ENCODE results near the gene RPUSD1.

Gene RPUSD1

DNA sequence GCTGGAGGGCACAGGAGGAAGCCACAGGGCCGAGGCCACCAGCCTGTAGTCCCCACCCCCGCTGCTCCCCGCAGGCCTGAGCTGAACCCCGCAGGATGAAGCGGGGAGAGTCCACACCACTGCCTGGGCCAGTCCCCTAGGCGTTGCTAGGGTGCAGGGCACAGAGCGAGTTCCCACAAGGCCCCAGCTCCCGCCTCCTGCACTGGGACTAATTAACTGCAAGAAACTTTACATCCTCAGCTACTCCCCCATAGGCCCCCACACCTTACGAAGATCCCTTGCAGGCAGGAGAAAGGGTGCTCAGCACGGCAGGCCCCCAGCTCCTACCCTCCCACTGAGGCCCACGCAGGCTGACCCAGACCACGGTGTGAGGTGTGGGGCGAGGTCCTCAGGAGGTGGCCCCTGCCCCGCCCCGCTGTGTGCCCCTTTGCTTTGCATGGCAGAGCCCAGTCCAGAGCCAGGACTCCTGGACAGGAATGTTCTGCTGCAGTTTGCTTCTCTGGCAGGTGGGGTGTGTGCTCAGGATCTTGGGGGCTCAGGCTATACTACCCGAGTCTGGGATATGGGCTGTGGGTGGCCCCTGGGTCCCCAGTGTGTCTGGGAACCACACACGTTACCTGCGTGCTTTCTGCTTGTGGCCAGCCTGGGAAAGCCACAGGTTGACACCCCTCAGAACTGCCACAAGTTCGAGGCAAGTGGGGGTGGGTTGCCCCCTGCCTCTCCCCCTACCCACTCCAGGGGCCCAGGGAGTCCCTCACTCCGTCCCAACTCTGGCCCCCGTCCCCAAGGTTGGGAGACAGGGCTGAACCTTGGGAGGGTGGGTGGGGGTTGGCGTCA lies 11.1 kb upstream of the RPUSD1 start:
- DNase-seq (ENCODE audit: low read depth), result no peak

DNA sequence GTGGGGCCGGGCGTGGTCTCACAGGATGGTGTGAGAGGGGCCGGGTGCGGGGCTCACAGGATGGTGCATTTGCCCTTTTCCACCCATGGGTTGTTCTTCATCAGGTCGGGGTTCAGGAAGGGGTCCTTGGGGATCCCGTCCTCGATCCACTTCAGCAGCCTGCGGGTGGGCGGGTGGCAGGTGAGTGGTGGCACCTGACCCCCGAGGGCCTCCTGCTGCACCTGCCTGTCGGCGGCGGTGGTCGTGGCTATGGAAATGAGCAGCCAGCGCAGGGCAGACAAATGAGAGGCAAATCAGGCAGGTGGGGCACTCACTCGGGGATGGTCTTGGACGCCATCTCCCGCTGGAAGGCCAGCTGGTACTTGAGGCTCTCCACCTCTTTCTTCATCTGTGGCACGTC lies 10.5 kb upstream of the RPUSD1 start:
- no peak for DNase-seq (ENCODE audit: low read depth)

DNA sequence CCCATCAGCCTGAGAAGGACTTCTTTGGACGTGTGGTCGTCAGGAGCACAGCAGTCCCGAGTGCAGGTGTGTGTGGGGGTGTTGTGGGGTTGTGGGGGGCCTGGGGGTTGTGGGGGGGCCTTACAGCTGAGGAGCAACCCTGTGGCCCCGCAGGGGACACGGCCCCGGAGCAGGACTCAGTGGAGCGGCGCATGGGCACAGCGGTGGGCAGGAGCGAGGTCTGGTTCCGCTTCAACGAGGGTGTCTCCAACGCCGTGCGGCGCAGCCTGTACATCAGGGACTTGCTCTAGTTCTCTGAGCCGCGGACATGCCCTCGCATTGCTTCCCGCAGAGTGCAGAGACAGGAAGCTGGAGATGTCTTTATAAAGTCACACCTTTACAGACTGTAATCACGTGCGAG lies 9.5 kb upstream of the RPUSD1 start:
- DNase-seq (ENCODE audit: low read depth), result no peak

DNA sequence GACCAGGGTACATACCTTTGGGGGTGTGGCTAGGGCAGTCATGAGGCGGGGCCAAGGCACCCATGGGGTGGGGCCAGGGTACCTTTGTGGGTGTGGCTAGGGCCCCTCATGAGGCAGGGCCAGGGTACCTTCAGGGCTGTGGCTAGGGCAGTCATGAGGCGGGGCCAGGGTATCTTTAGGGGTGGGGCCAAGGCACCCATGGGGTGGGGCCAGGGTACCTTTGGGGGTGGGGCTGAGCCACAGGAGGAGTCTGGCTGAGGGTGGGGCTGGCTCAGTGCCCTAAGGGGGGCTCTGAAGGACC lies 8.9 kb upstream of the RPUSD1 start:
- DNase-seq (ENCODE audit: low read depth), result no peak

DNA sequence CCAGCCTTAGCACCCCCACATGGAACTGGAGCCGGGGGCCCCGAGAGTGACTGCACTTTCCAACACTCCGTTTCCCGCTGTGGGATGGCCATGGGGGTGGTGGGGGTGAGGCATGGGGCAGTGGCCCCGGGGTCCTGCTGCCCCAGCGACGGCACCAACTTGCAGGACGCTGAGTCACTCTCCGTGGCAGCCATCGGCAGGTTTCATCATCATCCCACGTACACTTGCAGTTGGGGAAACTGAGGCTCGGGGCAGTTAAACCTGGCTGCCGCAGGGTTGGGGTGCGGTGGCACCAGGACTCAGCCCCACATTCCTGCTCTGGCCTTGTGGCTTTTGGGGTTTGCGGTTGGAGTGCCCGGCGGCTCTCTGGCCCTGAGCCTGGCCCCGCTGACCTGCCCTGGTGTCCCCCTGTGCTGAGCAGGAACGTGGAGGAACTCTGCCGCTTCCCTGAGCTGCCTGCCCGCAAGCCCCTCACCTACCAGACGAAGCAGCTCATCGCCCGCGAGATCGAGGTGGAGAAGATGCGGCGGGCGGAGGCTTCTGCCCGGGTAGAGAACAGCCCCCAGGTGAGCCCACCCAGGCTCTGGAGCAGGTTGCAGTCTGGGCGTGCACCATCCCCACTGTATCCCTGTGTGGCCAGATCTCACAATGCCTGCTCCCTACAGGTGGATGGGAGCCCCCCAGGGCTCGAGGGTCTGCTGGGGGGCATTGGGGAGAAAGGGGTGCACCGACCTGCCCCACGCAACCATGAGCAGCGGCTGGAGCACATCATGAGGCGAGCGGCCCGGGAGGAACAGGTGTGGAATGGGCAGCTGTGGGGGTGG lies 8.3 kb upstream of the RPUSD1 start:
- no peak for DNase-seq (ENCODE audit: low read depth)

DNA sequence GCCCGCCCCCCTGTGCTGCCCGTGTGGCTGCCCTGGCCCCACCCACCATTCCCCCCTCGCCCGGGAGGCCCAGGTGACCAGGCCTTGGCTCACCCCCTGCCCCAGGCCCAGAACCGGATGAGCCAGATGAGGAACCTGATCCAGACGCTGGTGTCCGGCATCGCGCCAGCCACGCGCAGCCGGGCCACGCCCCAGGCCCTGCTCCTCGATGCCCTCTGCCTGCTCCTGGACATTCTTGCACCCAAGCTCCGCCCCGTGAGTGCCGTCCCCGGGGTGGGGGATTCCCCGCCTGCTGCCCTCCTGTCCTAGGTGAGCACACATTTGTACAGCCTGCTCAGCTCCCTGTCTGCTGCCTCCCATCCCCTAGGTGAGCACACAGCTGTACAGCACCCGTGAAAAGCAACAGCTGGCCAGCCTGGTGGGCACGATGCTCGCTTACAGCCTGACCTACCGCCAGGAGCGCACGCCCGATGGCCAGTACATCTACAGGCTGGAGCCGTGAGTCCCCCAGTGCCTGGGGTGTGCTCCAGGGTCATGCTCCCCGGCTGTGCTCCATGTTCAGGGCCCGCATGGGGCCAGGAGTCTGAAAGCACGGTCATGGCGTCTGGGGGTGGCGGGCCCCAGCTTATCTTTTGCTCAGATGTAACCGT lies 7.5 kb upstream of the RPUSD1 start:
- no peak for DNase-seq (ENCODE audit: low read depth)

DNA sequence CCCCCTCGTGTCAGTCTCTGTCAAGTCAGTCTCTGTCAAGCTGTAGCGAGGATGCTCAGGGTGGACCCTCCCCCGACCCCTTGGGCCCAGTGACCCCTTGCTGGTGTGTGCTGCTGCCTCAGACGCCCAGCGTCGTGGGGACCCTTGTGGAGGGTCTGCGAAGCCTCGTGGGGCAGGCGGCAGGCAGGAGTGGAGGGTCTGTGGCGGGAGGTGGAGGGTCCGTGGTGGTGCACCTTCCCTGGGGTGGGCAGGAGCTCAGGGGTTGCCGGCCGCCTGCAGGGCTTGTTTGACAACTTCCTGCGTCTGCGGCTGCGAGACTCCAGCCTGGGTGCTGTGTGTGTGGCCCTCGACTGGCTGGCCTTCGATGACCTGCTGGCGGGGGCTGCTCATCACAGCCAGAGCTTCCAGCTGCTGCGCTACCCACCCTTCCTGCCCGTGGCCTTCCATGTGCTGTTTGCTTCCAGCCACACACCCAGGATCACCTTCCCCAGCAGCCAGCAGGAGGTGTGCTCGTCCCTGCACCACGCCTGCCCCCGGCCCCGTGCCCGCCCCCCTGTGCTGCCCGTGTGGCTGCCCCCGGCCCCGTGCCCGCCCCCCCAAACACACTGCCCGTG lies 6.8 kb upstream of the RPUSD1 start:
- DNase-seq (ENCODE audit: low read depth), result no peak

DNA sequence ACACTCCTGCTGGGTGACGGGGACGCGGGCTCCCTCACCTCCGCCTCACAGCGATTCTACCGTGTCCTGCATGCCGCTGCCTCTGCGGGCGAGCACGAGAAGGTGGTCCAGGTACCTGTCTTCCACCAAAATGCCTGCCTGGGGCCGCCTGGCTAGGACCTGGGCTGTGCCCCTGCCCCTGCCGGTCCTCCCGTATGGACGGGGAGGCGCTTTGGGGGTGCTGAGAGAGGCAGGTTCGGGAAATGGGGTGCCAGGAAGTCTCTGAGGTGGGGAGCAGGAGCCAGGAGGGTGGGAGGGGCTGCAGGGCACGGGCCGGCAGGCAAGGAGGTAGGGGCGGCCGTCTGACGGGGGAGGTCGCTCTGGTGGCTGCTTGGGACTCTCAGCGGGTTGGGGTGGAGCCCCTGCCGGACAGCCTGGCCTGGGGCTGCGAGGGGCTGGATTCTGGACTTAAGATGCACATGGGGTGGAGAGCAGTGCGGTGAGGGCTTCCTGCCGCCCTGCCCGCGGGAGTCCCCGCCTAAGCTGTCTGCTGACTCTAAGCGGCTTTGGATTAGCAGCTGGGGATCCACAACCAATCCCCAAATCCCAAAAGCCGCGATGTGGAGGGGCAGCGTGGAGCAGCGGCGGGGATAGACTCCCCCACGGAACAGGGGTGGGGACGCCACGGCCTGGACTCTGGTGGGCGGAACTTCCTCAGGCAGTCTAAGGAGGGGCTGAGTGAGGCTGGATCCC lies 6.1 kb upstream of the RPUSD1 start:
- no peak for DNase-seq (ENCODE audit: low read depth)

DNA sequence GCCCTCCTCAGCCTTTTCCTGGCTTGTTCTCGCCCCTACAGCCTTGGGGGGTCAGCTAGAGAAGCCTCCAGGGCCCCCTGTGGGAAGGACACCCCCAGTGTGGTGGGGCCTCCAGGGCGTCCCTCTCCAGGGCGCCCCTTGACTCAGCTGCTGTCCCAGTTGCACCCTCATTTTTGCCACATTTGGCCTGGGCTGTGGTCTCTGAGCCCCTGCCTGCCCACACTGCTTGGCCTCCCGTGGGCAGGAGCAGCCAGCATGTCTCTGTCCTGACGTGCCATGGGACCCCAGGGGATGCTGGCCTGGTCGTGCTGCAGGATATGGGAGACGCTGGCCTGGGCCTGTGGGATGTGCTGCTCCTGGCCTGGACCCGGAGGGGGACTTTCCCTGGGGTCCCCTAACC lies 5.2 kb upstream of the RPUSD1 start:
- DNase-seq (ENCODE audit: low read depth), result no peak

DNA sequence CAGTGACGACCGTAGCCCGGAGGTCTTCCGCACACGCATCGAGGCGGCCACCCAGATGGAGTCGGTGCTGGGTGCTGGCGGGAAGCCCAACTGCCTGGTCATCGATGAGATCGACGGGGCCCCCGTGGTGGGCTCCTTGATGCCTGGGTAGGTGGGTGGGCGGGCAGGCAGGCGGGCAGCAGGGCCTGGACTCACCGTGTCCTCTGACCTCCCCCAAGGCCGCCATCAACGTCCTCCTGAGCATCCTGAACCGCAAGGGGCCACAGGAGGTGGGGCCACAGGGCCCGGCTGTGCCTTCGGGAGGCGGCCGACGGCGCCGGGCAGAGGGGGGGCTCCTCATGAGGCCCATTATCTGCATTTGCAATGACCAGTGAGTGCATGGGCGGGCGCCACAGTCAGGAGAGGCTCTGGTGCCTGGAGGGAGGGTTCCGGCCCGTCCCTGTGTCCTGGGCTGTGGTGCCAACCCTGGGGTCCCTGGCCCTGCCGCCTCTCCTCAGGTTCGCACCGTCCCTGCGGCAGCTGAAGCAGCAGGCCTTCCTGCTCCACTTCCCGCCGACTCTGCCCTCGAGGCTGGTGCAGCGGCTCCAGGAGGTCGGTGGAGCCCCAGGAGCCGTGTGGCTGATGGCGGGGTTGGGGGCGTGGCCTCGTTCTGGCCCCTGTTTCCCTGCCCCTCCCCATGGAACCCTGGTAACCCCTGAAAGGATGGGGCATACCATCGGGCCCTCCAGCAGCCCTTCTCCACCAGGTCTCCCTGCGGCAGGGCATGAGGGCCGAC lies 4.2 kb upstream of the RPUSD1 start:
- no peak for DNase-seq (ENCODE audit: low read depth)

DNA sequence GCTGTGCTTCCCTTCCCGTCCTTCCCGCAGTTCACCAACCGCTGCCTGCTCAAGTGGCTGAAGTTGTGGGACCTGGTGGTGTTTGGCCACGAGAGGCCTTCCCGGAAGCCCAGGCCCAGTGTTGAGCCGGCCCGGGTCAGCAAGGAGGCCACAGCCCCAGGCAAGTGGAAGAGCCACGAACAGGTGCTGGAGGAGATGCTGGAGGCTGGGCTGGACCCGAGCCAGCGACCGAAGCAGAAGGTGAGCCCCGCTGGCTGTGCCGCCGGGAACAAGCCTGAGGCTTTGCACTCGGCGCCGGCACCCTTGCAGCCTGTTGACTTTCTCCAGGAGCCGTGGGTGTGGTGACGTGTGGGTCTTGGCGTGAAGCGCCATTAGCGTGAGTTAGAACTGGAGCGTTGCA lies 3.0 kb upstream of the RPUSD1 start:
- no peak for DNase-seq (ENCODE audit: low read depth)

DNA sequence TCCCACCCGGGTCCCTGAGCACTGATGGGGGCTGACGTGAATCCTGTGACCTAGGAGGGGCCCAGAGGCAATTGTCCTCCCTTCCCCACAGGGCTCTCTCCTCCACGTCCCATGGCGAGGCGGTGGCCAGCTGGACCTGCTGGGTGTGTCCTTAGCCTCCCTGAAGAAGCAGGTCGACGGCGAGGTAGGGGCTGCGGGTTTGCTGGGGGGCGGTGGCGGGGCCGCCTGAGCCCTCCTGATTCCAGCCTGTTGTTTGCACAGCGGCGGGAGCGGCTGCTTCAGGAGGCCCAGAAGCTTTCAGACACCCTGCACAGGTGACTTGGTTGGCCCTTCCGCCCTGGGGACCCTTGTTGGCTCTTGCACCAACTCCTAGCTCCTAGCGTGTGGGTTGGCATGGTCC lies 1.9 kb upstream of the RPUSD1 start:
- no peak for DNase-seq (ENCODE audit: low read depth)

DNA sequence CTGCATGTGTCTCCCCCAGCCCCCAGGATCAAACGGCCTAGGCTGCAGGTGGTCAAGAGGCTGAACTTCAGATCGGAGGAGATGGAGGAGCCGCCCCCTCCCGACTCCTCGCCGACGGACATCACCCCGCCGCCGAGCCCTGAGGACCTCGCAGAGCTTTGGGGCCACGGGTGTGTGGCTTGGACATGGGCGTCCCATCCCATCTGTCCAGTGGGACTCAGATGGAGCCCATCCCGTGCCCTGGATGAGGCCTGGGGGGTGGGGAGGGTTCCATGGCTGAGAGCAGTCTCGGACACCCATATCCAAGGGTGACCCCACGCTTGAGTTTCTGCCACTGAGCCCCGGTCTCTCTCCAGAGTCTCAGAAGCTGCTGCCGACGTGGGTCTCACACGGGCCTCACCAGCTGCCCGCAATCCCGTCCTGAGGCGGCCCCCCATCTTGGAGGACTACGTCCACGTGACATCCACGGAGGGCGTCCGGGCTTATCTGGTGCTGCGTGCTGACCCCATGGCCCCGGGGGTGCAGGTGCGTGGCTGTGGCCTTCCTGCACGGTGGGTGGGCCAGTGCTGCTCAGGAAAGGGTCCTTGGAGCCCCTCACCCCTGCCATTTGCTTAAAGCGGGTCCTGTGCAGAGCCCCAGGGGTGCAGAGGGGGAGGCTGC lies 1.1 kb upstream of the RPUSD1 start:
- no peak for DNase-seq (ENCODE audit: low read depth)

DNA sequence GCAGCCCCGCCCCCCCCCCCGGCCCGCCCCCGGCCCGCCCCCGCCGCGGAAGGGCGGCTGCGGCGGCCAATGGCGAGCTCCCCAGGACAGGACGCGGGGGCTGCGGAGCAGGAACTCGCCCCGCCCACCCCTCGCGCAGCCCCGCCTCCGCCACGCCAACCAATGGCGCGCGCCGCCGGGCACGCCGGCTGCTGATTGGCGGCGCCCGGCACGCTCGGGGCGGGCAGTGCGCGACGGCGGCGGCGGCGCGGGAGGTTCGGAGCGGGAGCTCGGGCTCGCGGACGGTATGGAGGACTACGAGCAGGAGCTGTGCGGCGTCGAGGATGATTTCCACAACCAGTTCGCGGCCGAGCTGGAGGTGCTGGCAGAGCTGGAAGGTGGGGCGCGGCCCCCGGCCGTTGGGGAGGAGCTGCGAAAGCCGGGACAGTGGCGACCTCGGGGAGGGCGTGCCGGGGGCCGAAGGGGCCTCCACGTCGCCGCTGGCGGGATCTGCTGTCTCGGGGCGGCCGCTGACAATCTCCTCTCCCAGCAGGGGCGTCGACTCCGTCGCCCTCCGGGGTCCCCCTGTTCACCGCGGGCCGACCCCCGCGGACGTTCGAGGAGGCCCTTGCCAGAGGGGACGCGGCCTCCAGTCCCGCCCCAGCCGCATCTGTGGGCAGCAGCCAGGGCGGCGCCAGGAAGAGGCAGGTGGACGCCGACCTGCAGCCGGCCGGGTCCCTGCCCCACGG lies 382 bp upstream of the RPUSD1 start, which contains the start of gene CHTF18:
TSS of gene CHTF18 (plus strand) at position 222 of the 728 bp plus-strand sequence. CDS start at position 287, 65 bp downstream.
- DNase-seq (ENCODE audit: low read depth), result peak; percentile 66

DNA sequence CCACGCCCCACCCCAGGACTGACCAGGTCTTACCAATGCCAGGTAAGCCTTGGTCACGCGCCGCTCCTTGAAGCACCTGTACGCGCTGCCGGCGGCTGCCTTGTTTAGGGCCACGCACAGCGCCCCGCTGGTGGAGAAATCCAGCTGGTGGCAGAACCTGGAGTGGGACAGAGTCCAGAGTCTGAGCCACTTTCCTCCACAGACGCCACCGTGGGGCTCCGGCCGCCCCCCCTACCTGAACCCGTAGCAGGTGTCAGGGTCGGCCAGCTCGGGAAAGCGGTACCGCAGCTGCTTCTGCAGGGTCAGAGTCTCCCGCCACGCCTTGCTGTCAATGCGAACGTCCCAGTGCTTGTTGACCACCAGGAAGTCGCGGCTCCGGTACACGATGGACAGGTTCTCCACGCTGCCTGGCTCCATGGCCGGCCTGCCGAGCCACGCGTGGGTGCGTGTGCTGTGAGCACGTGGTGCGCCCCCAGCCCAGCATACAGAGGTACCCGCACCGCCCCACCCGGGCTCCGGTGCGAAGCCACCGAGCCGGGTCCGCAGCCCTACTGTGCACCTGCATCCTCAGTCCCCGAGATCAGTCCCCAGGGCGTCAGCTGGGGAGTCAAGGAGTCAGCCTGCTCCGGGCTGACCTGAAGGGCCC lies 737 bp downstream of the RPUSD1 start:
- no peak for DNase-seq (ENCODE audit: low read depth)

DNA sequence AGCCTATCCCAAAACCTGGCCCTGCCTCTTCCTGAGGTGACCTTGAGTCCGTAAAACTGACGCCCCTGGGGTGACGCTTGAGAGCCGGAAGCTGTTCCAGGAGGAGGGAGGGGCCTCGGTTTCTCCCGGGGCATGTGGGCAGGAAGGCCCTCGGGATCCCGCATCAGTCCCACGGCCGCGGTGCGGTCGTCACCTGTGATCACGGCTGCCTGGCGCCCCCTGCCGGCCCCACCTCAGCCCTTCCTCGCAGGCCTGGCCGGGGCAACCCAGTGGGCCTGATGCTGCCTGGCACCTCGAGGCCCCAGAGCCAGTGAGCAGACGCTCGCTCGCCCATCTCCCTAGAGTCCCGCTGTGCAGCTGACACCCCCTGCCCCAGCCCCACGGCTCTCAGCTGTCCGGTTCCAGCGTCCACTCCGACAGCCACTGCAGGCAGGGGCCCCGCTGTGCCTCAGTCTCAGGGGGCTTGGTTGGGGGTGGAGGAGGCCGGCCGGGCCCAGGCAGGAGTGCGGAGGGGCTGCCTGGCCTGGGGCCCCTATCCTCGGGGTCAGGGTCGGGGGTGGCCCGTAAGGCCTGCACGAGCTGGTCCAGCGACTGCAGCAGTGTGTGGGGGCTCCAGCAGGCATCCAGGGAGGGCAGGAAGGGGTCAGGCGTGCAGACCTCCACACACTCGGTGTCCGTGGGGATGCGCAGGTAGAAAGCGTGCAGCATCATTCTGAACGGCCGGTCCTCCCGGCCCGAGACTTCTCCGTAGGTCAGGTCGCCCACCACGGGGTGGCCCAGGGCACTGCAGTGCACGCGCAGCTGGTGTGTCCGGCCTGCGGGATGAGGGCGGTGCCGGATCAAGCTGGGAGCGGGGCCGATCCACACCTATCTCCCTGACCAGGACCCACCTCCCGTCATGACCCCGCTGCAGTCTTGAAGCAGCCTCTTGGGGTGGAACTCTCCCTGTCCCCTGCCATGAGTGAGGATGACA lies 2.3 kb downstream of the RPUSD1 start:
- peak; percentile 35 for DNase-seq (ENCODE audit: low read depth)

DNA sequence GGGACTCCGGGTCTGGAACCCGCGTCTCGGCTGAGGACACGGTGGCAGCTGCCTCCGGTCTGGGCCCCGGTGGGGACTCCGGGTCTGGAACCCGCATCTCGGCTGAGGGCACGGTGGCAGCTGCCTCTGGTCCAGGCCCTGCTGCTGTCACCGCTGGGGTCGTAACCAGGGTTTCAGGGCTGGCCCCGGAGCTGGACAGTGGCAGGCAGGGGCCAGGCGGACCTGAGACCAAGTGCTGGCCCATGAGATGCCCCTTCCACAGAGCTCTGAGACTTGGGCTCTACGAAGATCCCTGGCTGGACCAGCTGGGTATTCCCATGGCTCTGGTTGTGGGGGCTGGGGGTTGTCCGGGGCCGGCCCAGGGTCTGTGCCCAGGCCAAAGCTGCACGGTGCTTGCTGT lies 3.8 kb downstream of the RPUSD1 start:
- no peak for DNase-seq (ENCODE audit: low read depth)
